CD4-positive, CD25-positive, alpha-beta regulatory T cell (primary cell): ENCODE results near the gene PRC1. TPM values are rescaled to one million over a fixed set of nuclear protein-coding genes. Genes with fewer than 3 reads are reported as not detected.
A peak's percentile ranks its signal among the peaks of the same experiment; 100 is the strongest.

ENCODE experiments used
- ATAC-seq, 2 donors: fragments of 150-1000 bp; cut with Tn5 transposase; one replicate each; pipeline ENCODE4 v1.10.0; 2021; ENCODE audit warnings: low read depth in 2 of 2, moderate number of reproducible peaks in 2 of 2, moderate library complexity in 1 of 2
- DNase-seq, 3 donors: peaks; one replicate each; pipeline versions ENCODE4 v3.0.0 to v3.0.0-alpha.2; 2012 to 2022; ENCODE audit warnings: mixed read lengths in 1 of 3
- H3K27ac ChIP-seq: one replicate; pipeline ENCODE4 v1.7.0; 2013; ENCODE audit warnings: mild to moderate bottlenecking, low read length; ENCODE audit not compliant: insufficient read depth, poor library complexity, severe bottlenecking
- H3K27me3 ChIP-seq: one replicate; pipeline ENCODE4 v1.7.0; 2013; ENCODE audit warnings: low read length; ENCODE audit not compliant: control insufficient read depth, insufficient read depth
- H3K36me3 ChIP-seq: one replicate; pipeline ENCODE4 v1.7.0; 2013; ENCODE audit warnings: mild to moderate bottlenecking, low read length, moderate library complexity; ENCODE audit not compliant: control insufficient read depth, insufficient read depth
- H3K4me1 ChIP-seq: 2 replicates; pipeline ENCODE4 v1.7.0; 2013; ENCODE audit warnings: mild to moderate bottlenecking, low read length; ENCODE audit not compliant: insufficient read depth, control insufficient read depth, poor library complexity, severe bottlenecking
- H3K4me3 ChIP-seq: one replicate; pipeline ENCODE4 v1.7.0; 2013; ENCODE audit warnings: low read depth, mild to moderate bottlenecking, low read length, moderate library complexity
- H3K9me3 ChIP-seq, 2 experiments: 1 replicate in 1 of 2; 2 replicates in 1 of 2; pipeline ENCODE4 v1.7.0; 2013; ENCODE audit warnings: low read length in 2 of 2, mild to moderate bottlenecking in 1 of 2, moderate library complexity in 1 of 2; ENCODE audit not compliant: control insufficient read depth in 2 of 2
- H3K27ac Mint-ChIP-seq, 3 donors: one replicate each; pipeline ENCODE4 v1.8.0; 2020 to 2022; ENCODE audit warnings: mild to moderate bottlenecking in 3 of 3, mixed read lengths in 3 of 3, moderate library complexity in 2 of 3
- H3K27me3 Mint-ChIP-seq: one replicate; pipeline ENCODE4 v1.8.0; 2022; ENCODE audit warnings: mild to moderate bottlenecking, mixed read lengths
- H3K36me3 Mint-ChIP-seq: one replicate; pipeline ENCODE4 v1.8.0; 2020; ENCODE audit warnings: mixed read lengths
- H3K4me1 Mint-ChIP-seq, 4 donors: one replicate each; pipeline ENCODE4 v1.8.0; 2020 to 2022; ENCODE audit warnings: mixed read lengths in 4 of 4, mild to moderate bottlenecking in 1 of 4
- H3K4me3 Mint-ChIP-seq, 4 donors: one replicate each; pipeline ENCODE4 v1.8.0; 2020 to 2022; ENCODE audit warnings: mild to moderate bottlenecking in 4 of 4, mixed read lengths in 4 of 4, moderate library complexity in 3 of 4
- H3K9me3 Mint-ChIP-seq, 7 donors: one replicate each; pipeline ENCODE4 v1.8.0; 2020 to 2022; ENCODE audit warnings: mixed read lengths in 7 of 7, mild to moderate bottlenecking in 3 of 7, moderate library complexity in 2 of 7
- polyA plus RNA-seq, 4 donors: library from polyadenylated mRNA; unstranded; fragments of 300-500 nt; fragmentation: Illumina TruSeq; gene quantifications; one replicate each; pipeline ENCODE4 v1.2.3, GENCODE V29; 2021
- total RNA-seq: library from RNA; stranded (reverse); gene quantifications from one replicate; pipeline ENCODE4 v1.2.3, GENCODE V29; 2022

Gene PRC1
- total and polyA plus RNA-seq, 5 donors from 2014 or later, result 2.7 to 63.8 (median 9.8) TPM

- no peaks in the 10 kb centered on the region for H3K27me3 Mint-ChIP-seq
- peak within 1 kb of the TSS; percentile 48 to 95 (median 93) for H3K27ac Mint-ChIP-seq
- Histone ChIP-seq H3K4me3 (peak within 1 kb of the TSS; percentile 71), H3K27ac (peak within 1 kb of the TSS; percentile 96), H3K27me3 (no peaks in the 10 kb centered on the region), H3K9me3 (no peaks in the 10 kb centered on the region), H3K36me3 (peaks cover 18% of the 10 kb centered on the region), H3K4me1 (peaks cover 24% of the 10 kb centered on the region)
- H3K4me1 Mint-ChIP-seq, result peaks cover 0 to 26% (median 7%) of the 10 kb centered on the region in 4 donors
- ATAC-seq (peak; percentile 96 to 97), DNase-seq (peak; percentile 87 to 96 (median 87))
- peak within 1 kb of the TSS; percentile 89 to 96 (median 91) for H3K4me3 Mint-ChIP-seq
- H3K36me3 Mint-ChIP-seq, result peaks cover 14% of the 10 kb centered on the region
- H3K9me3 Mint-ChIP-seq, result peaks cover 0 to 1% (median 0%) of the 10 kb centered on the region in 7 donors
Measured at GRCh38 chr15:90954712-90955623, 39.4 kb downstream of the PRC1 start, which contains the start of gene RCCD1. RCCD1 (plus strand) TSS chr15:90954884; CDS start chr15:90956735, 1,851 bp downstream.

GRCh38 chr15:90953947-90954711 is 40.2 kb downstream of the PRC1 start:
- peak overlapping the region; percentile 31 for H3K4me3 ChIP-seq
- Mint-ChIP-seq H3K27ac (peak overlapping the region; percentile 48 to 95 (median 93)), H3K27me3 (no peaks in the 10 kb centered on the region), H3K4me3 (peak overlapping the region; percentile 89 to 96 (median 91)), H3K9me3 (peaks cover 0 to 1% (median 0%) of the 10 kb centered on the region in 7 donors), H3K36me3 (peaks cover 9% of the 10 kb centered on the region), H3K4me1 (peaks cover 0 to 21% (median 7%) of the 10 kb centered on the region in 4 donors)
- DNase-seq (no peak), ATAC-seq (no peak)
- no peaks in the 10 kb centered on the region for H3K9me3 ChIP-seq
- no peaks in the 10 kb centered on the region for H3K27me3 ChIP-seq
- H3K36me3 ChIP-seq, result peaks cover 26% of the 10 kb centered on the region
- H3K27ac ChIP-seq, result peak overlapping the region; percentile 96
- peaks cover 24% of the 10 kb centered on the region for H3K4me1 ChIP-seq

GRCh38 chr15:90952901-90953677 is 41.2 kb downstream of the PRC1 start:
- Mint-ChIP-seq H3K36me3 (peaks cover 14% of the 10 kb centered on the region), H3K4me1 (peaks cover 0 to 21% (median 7%) of the 10 kb centered on the region in 4 donors), H3K9me3 (peaks cover 0 to 1% (median 0%) of the 10 kb centered on the region in 7 donors), H3K4me3 (peak overlapping the region in 2 of 4 donors; percentile 39 to 92), H3K27ac (peak overlapping the region in 2 of 3 donors; percentile 59 to 93), H3K27me3 (no peaks in the 10 kb centered on the region)
- ATAC-seq (no peak), DNase-seq (no peak)
- H3K27ac ChIP-seq, result no peak overlapping the region
- no peaks in the 10 kb centered on the region for H3K27me3 ChIP-seq
- H3K4me1 ChIP-seq, result peaks cover 24% of the 10 kb centered on the region
- no peaks in the 10 kb centered on the region for H3K9me3 ChIP-seq
- H3K4me3 ChIP-seq, result no peak overlapping the region
- H3K36me3 ChIP-seq, result peaks cover 32% of the 10 kb centered on the region

- Histone ChIP-seq H3K36me3 (peaks cover 49% of the 10 kb centered on the region), H3K27me3 (no peaks in the 10 kb centered on the region), H3K4me3 (no peak overlapping the region), H3K4me1 (peaks cover 10% of the 10 kb centered on the region), H3K9me3 (no peaks in the 10 kb centered on the region), H3K27ac (no peak overlapping the region)
- peaks cover 0 to 11% (median 3%) of the 10 kb centered on the region in 4 donors for H3K4me1 Mint-ChIP-seq
- no peak overlapping the region for H3K4me3 Mint-ChIP-seq
- peaks cover 17% of the 10 kb centered on the region for H3K36me3 Mint-ChIP-seq
- peaks cover 0 to 1% (median 0%) of the 10 kb centered on the region in 7 donors for H3K9me3 Mint-ChIP-seq
- ATAC-seq (no peak), DNase-seq (no peak)
- no peak overlapping the region for H3K27ac Mint-ChIP-seq
- no peaks in the 10 kb centered on the region for H3K27me3 Mint-ChIP-seq
Measured at GRCh38 chr15:90950676-90951075, 43.7 kb downstream of the PRC1 start.

GRCh38 chr15:90949979-90950675 is 44.2 kb downstream of the PRC1 start:
- Histone ChIP-seq H3K4me3 (no peak overlapping the region), H3K9me3 (no peaks in the 10 kb centered on the region), H3K27me3 (no peaks in the 10 kb centered on the region), H3K4me1 (peaks cover 5% of the 10 kb centered on the region), H3K36me3 (peaks cover 51% of the 10 kb centered on the region), H3K27ac (no peak overlapping the region)
- Mint-ChIP-seq H3K27me3 (no peaks in the 10 kb centered on the region), H3K9me3 (peaks cover 0 to 1% (median 0%) of the 10 kb centered on the region in 7 donors), H3K36me3 (peaks cover 17% of the 10 kb centered on the region), H3K4me1 (peaks cover 0 to 8% (median 3%) of the 10 kb centered on the region in 4 donors), H3K4me3 (no peak overlapping the region), H3K27ac (peak overlapping the region in 1 of 3 donors; percentile 14)
- no peak for ATAC-seq
- no peak for DNase-seq

- H3K27ac Mint-ChIP-seq, result no peak overlapping the region
- Histone ChIP-seq H3K36me3 (peaks cover 65% of the 10 kb centered on the region), H3K27me3 (no peaks in the 10 kb centered on the region), H3K9me3 (no peaks in the 10 kb centered on the region), H3K27ac (no peak overlapping the region), H3K4me1 (no peaks in the 10 kb centered on the region), H3K4me3 (no peak overlapping the region)
- peaks cover 22% of the 10 kb centered on the region for H3K36me3 Mint-ChIP-seq
- no peaks in the 10 kb centered on the region for H3K4me1 Mint-ChIP-seq
- H3K27me3 Mint-ChIP-seq, result no peaks in the 10 kb centered on the region
- no peak for DNase-seq
- H3K9me3 Mint-ChIP-seq, result peaks cover 0 to 1% (median 0%) of the 10 kb centered on the region in 7 donors
- no peak overlapping the region for H3K4me3 Mint-ChIP-seq
- ATAC-seq, result no peak
Measured at GRCh38 chr15:90948506-90948905, 45.8 kb downstream of the PRC1 start.
